K562 (cell line): ENCODE measurements around the gene PAX2. TPM values are rescaled to one million over a fixed set of nuclear protein-coding genes. Genes with fewer than 3 reads are reported as not detected.

Experiments used
- ATAC-seq: fragments of 200-7000 bp; cut with Tn5 transposase; 3 replicates; pipeline ENCODE4 v1.9.1; 2020; ENCODE audit warnings: moderate library complexity
- BruUV-seq: library from RNA; stranded (reverse); fragments of 400-500 nt; replicated peaks from 2 replicates; lab custom pipeline; 2021; lab: Mats Ljungman, UMichigan
- CTCF ChIA-PET: fragments of 300-600 bp; formaldehyde crosslinking; extraction: SDS; loops from one replicate; lab custom pipeline; 2021; ENCODE audit warnings: low intra/inter-chr PET ratio; lab: Yijun Ruan, JAX
- POLR2A ChIA-PET: fragments of 300-600, 350-650 bp; sonication (Branson Sonifier 250); formaldehyde crosslinking; extraction: SDS; loops from one replicate; lab custom pipeline; 2021; ENCODE audit warnings: antibody characterized with exemption, inconsistent platforms; lab: Yijun Ruan, JAX
- DNase-seq, 4 experiments: peaks; one replicate each; pipeline versions ENCODE4 v3.0.0 to v3.0.0-alpha.2; 2011 to 2018; ENCODE audit warnings: low spot score in 3 of 4, mixed read lengths in 3 of 4; ENCODE audit errors: extremely low read depth in 1 of 4
- FAIRE-seq: peaks from 2 replicates; lab custom pipeline; 2011; peaks lifted over from hg19 to GRCh38; lab: Jason Lieb, UNC
- H2AFZ ChIP-seq: 2 replicates; pipeline ENCODE4 v1.6.0; 2011; ENCODE audit warnings: low read depth, low read length, control low read depth, inconsistent platforms
- H3K27ac ChIP-seq: fragments of 200-600 bp; 3 replicates; pipeline ENCODE4 v1.8.0; 2011; ENCODE audit warnings: low read depth, mild to moderate bottlenecking, control low read depth, inconsistent platforms, low read length, moderate library complexity, mixed read lengths; ENCODE audit errors: extremely low read depth
- H3K27me3 ChIP-seq, 2 experiments: fragments of 300-600 bp in 1 of 2; 2 replicates in 1 of 2; 3 replicates in 1 of 2; pipeline versions ENCODE4 v1.6.0 to v1.8.0; 2011; ENCODE audit warnings: inconsistent platforms in 2 of 2, low read length in 2 of 2, mild to moderate bottlenecking in 1 of 2, mixed read lengths in 1 of 2, moderate library complexity in 1 of 2; ENCODE audit not compliant: control insufficient read depth in 2 of 2, insufficient read depth in 2 of 2
- H3K36me3 ChIP-seq: fragments of 300-600 bp; 3 replicates; pipeline ENCODE4 v1.8.0; 2011; ENCODE audit warnings: mild to moderate bottlenecking, low read length, inconsistent platforms; ENCODE audit not compliant: control insufficient read depth, insufficient read depth
- H3K4me1 ChIP-seq, 2 experiments: fragments of 200-600 bp in 1 of 2; replicated peaks in 1 of 2; 2 replicates in 1 of 2; 3 replicates in 1 of 2; pipeline versions ENCODE4 v1.5.1 to v1.8.0; 2011; ENCODE audit warnings: inconsistent platforms in 2 of 2, low read length in 2 of 2, mild to moderate bottlenecking in 1 of 2, mixed read lengths in 1 of 2, moderate library complexity in 1 of 2; ENCODE audit not compliant: control insufficient read depth in 2 of 2, insufficient read depth in 2 of 2
- H3K4me2 ChIP-seq: 2 replicates; pipeline ENCODE4 v1.6.1; 2011; ENCODE audit warnings: low read length, control low read depth, inconsistent platforms, mixed read lengths; ENCODE audit not compliant: insufficient read depth
- H3K4me3 ChIP-seq: fragments of 200-600 bp; sonication (generic), shearing (Covaris generic); 2 replicates; pipeline ENCODE4 v1.5.1; 2016; ENCODE audit warnings: control low read depth, inconsistent platforms
- H3K79me2 ChIP-seq: fragments of 200-600 bp; 3 replicates; pipeline ENCODE4 v1.8.0; 2011; ENCODE audit warnings: low read length, inconsistent platforms; ENCODE audit not compliant: control insufficient read depth, insufficient read depth
- H3K9ac ChIP-seq, 2 experiments: 2 replicates each; pipeline versions ENCODE4 v1.6.0 to v1.6.1; 2011; ENCODE audit warnings: low read depth in 2 of 2, low read length in 2 of 2, control low read depth in 1 of 2, inconsistent platforms in 1 of 2, mild to moderate bottlenecking in 1 of 2, mixed read lengths in 1 of 2; ENCODE audit not compliant: insufficient read depth in 1 of 2
- H3K9me1 ChIP-seq: one replicate; pipeline ENCODE4 v1.6.0; 2011; ENCODE audit warnings: inconsistent platforms, mild to moderate bottlenecking, low read length, moderate library complexity; ENCODE audit not compliant: control insufficient read depth, insufficient read depth
- H3K9me3 ChIP-seq: replicated peaks from 2 replicates; pipeline ENCODE4 v1.5.1; 2011; ENCODE audit warnings: low read depth, low read length, inconsistent platforms; ENCODE audit not compliant: control insufficient read depth, insufficient read depth
- H4K20me1 ChIP-seq: replicated peaks from 2 replicates; pipeline ENCODE4 v1.6.1; 2011; ENCODE audit warnings: low read length, inconsistent platforms, mixed read lengths; ENCODE audit not compliant: control insufficient read depth, insufficient read depth
- BDP1 ChIP-seq: IDR thresholded peaks from 3 replicates; pipeline ENCODE4 v1.6.1; 2011; ENCODE audit not compliant: insufficient read length, insufficient read depth
- CEBPB ChIP-seq: fragments of 450-650 bp; IDR thresholded peaks from 2 replicates; pipeline ENCODE4 v1.6.1; 2016; ENCODE audit warnings: missing genetic modification characterization, missing compliant biosample characterization
- FOXA1 ChIP-seq: fragments of 450-650 bp; IDR thresholded peaks from 2 replicates; pipeline ENCODE4 v1.6.1; 2016; ENCODE audit warnings: mild to moderate bottlenecking, borderline replicate concordance
- GATAD2A ChIP-seq: fragments of 450-650 bp; IDR thresholded peaks from 2 replicates; pipeline ENCODE4 v1.6.1; 2017
- GTF3C2 ChIP-seq: IDR thresholded peaks from 3 replicates; pipeline ENCODE4 v1.6.1; 2011; ENCODE audit warnings: borderline replicate concordance, mild to moderate bottlenecking, moderate library complexity; ENCODE audit not compliant: insufficient read length; ENCODE audit errors: extremely low read depth
- JUN ChIP-seq, 2 experiments: sonication (generic) in 1 of 2; formaldehyde crosslinking in 1 of 2; IDR thresholded peaks; 2 replicates each; pipeline versions ENCODE4 v1.6.1 to v1.8.0; 2012 to 2022; ENCODE audit warnings: borderline replicate concordance in 2 of 2, mild to moderate bottlenecking in 2 of 2, improper control_type of control experiment in 1 of 2, low read depth in 1 of 2, low read length in 1 of 2, missing genetic modification reagents in 1 of 2
- KHSRP ChIP-seq: fragments of 450-650 bp; IDR thresholded peaks from 2 replicates; pipeline ENCODE4 v1.6.1; 2017
- KLF16 ChIP-seq: IDR thresholded peaks from 2 replicates; pipeline ENCODE4 v1.6.1; 2016; ENCODE audit warnings: antibody characterized with exemption
- NBN ChIP-seq: fragments of 450-650 bp; IDR thresholded peaks from 2 replicates; pipeline ENCODE4 v1.6.1; 2016; ENCODE audit warnings: low read depth, mild to moderate bottlenecking
- RAD51 ChIP-seq: fragments of 450-650 bp; IDR thresholded peaks from 2 replicates; pipeline ENCODE4 v1.7.1; 2016; ENCODE audit warnings: low read depth, mild to moderate bottlenecking, borderline replicate concordance
- RBM39 ChIP-seq: fragments of 200-400 bp; formaldehyde crosslinking; optimal IDR thresholded peaks from 2 replicates; pipeline ENCODE3; 2018; ENCODE audit warnings: low read depth, low read length
- TAF1 ChIP-seq: IDR thresholded peaks from 2 replicates; pipeline ENCODE4 v1.6.1; 2011; ENCODE audit warnings: mild to moderate bottlenecking, low read length, moderate library complexity; ENCODE audit not compliant: insufficient read depth, control insufficient read depth, severe bottlenecking; ENCODE audit errors: extremely low read depth
- TRIM24 ChIP-seq, 2 experiments: fragments of 450-650 bp; IDR thresholded peaks; 2 replicates each; pipeline ENCODE4 v1.6.1; 2016
- ZNF253 ChIP-seq: fragments of 250-450 bp; sonication (Bioruptor Pico); conservative IDR thresholded peaks from 2 replicates; pipeline ENCODE4 v1.6.1; 2021; ENCODE audit warnings: mild to moderate bottlenecking
- ZNF609 ChIP-seq: sonication (generic); formaldehyde crosslinking; IDR thresholded peaks from 2 replicates; pipeline ENCODE4 v1.8.1; 2023; ENCODE audit warnings: missing genetic modification reagents, mild to moderate bottlenecking, borderline replicate concordance
- WGBS: fragments of 100-300 bp; shearing (Covaris generic); methylation state at CpG from one replicate; pipeline ENCODE4 v1.1.6; 2016; ENCODE audit warnings: low coverage, mixed read lengths; ENCODE audit not compliant: insufficient coverage; ENCODE audit errors: missing lambda C conversion rate; 5-methylcytosine and 5-hydroxymethylcytosine counted together
- in situ Hi-C: fragments of 300-500 bp; cut with MboI; formaldehyde crosslinking; loops from 4 replicates; pipeline ENCODE4 v1.15.0; 2018; ENCODE audit warnings: inconsistent platforms, mixed read lengths
- intact Hi-C: fragments of 100-400 bp; cut with micrococcal nuclease; formaldehyde crosslinking; loops from 2 replicates; pipeline ENCODE4 v1.14.2; 2022
- polyA plus RNA-seq, 8 experiments: library from polyadenylated mRNA; depleted of rRNA in 4 of 8; stranded (reverse) in 5 of 8; unstranded in 3 of 8; fragments of >200 nt; fragmentation: Nextera tagmentation in 2 of 8; fragmentation: Illumina TruSeq in 1 of 8; extraction: Ambion mirVana in 2 of 8; extraction: Trizol in 1 of 8; gene quantifications; 2 replicates each; pipeline versions ENCODE4 v1.2.1 to v1.2.3, GENCODE V29; 2011 to 2014; ENCODE audit warnings: inconsistent platforms in 1 of 8, missing spikeins in 1 of 8
- total RNA-seq, 7 experiments: library from RNA; depleted of rRNA in 6 of 7; stranded (reverse); fragments of >200 nt in 6 of 7; fragmentation: Illumina TruSeq in 2 of 7; extraction: Trizol in 2 of 7; gene quantifications; 2 replicates each; pipeline versions ENCODE4 v1.2.1 to v1.2.3, GENCODE V29; 2011 to 2021; ENCODE audit warnings: low replicate concordance in 1 of 7

PAX2 gene
- total and polyA plus RNA-seq, 9 of the 15 experiments (the other 6 are each of a cell fraction or from before 2014, with no cell fraction given), result not detected

GRCh38 chr10:100742076-100742771 lies 3.2 kb upstream of the PAX2 start:
- H2AFZ ChIP-seq, result no peak overlapping the region
- ATAC-seq, result no peak
- CTCF ChIA-PET, result interaction anchor here (0.6 kb wide), 2 partner anchors 70 to 177 kb away, joined by 3 to 5 read pairs; no protein-coding TSS in a partner anchor
- H3K9me3 ChIP-seq, result no peaks in the 10 kb centered on the region
- WGBS, result 5% methylated on average over 28 of the region's 37 CpGs
- peaks cover 0 to 30% of the 10 kb centered on the region in 2 experiments; a peak in 2 of 5 replicates for H3K4me1 ChIP-seq
- no TSS peak for BruUV-seq
- no peak overlapping the region for H3K9ac ChIP-seq
- intact Hi-C loops, result loop anchor here (2.0 to 5.0 kb wide), 2 partner anchors 70 to 179 kb away; no protein-coding TSS in a partner anchor
- no peak for DNase-seq
- H3K4me3 ChIP-seq, result no peak overlapping the region
- no peak overlapping the region for H3K4me2 ChIP-seq
- POLR2A ChIA-PET, result interaction anchor here (0.6 to 0.7 kb wide), 2 partner anchors 217 to 999 kb away, joined by 3 to 5 read pairs; no protein-coding TSS in a partner anchor
- in situ Hi-C loops, result loop anchor here (5.0 kb wide), 1 partner anchor 180 kb away; no protein-coding TSS in a partner anchor
- no peak overlapping the region for H3K27ac ChIP-seq
- FAIRE-seq, result no peak
- no peaks in the 10 kb centered on the region for H3K36me3 ChIP-seq
- peaks cover 11% of the 10 kb centered on the region; the same call in 1 of the 2 replicates for H4K20me1 ChIP-seq
- peaks cover 22 to 77% of the 10 kb centered on the region in 2 experiments; a peak in 4 of 5 replicates for H3K27me3 ChIP-seq
- no peaks in the 10 kb centered on the region for H3K9me1 ChIP-seq
- no peaks in the 10 kb centered on the region for H3K79me2 ChIP-seq
- TF ChIP-seq CEBPB (tag), result no peak
- no peak for TF ChIP-seq JUN (IDR thresholded peaks at IDR 0.05; ENCODE audit: borderline replicate concordance, low read depth, low read length)
- no peak for TF ChIP-seq JUN (CRISPR knock-in tag; IDR thresholded peaks at IDR 0.05; ENCODE audit: borderline replicate concordance)
- TF ChIP-seq TAF1, result no peak
- TF ChIP-seq BDP1, result no peak
- no peak for TF ChIP-seq RBM39
- TF ChIP-seq TRIM24 (IDR thresholded peaks at IDR 0.05), result no peak
- TF ChIP-seq ZNF253 (CRISPR knock-in tag), result no peak
- TF ChIP-seq KLF16, result no peak
- TF ChIP-seq GTF3C2, result no peak
- no peak for TF ChIP-seq ZNF609 (CRISPR knock-in tag)
- no peak for TF ChIP-seq RAD51
- TF ChIP-seq GATAD2A, result no peak
- TF ChIP-seq FOXA1, result no peak
- TF ChIP-seq KHSRP, result no peak
- TF ChIP-seq NBN, result no peak
